Measurements from ENCODE around the gene RAB31.

Gene RAB31

GRCh38 chr18:9712130-9712577 is 4.1 kb downstream of the RAB31 start:
- H3K4me3 ChIP-seq (ENCODE audit: low read depth, low read length) = no peak overlapping the region
- DNase-seq (ENCODE audit: low read depth) = no peak
- TF ChIP-seq POLR2A (IDR thresholded peaks at IDR 0.05; ENCODE audit: extremely low read depth, insufficient read length) (no peak), MYC (IDR thresholded peaks at IDR 0.05; ENCODE audit: low read depth, low read length) (no peak), MAX (IDR thresholded peaks at IDR 0.05; ENCODE audit: low read depth, low read length) (no peak), CTCF (IDR thresholded peaks at IDR 0.05; ENCODE audit: low read depth, low read length) (no peak)

GRCh38 chr18:9712611-9713010 is 4.5 kb downstream of the RAB31 start:
- H3K4me3 ChIP-seq (ENCODE audit: low read depth, low read length) = no peak overlapping the region
- DNase-seq (ENCODE audit: low read depth) = no peak
- TF ChIP-seq MAX (IDR thresholded peaks at IDR 0.05; ENCODE audit: low read depth, low read length) (no peak), MYC (IDR thresholded peaks at IDR 0.05; ENCODE audit: low read depth, low read length) (no peak), POLR2A (IDR thresholded peaks at IDR 0.05; ENCODE audit: extremely low read depth, insufficient read length) (no peak), CTCF (IDR thresholded peaks at IDR 0.05; ENCODE audit: low read depth, low read length) (no peak)

- TF ChIP-seq POLR2A (IDR thresholded peaks at IDR 0.05; ENCODE audit: extremely low read depth, insufficient read length) (no peak), CTCF (IDR thresholded peaks at IDR 0.05; ENCODE audit: low read depth, low read length) (no peak), MAX (IDR thresholded peaks at IDR 0.05; ENCODE audit: low read depth, low read length) (no peak), MYC (IDR thresholded peaks at IDR 0.05; ENCODE audit: low read depth, low read length) (no peak)
- H3K4me3 ChIP-seq (ENCODE audit: low read depth, low read length) = no peak overlapping the region
- DNase-seq (ENCODE audit: low read depth) = no peak
These were observed 6.4 kb downstream of the RAB31 start for GRCh38 chr18:9714266-9715087.

- DNase-seq (ENCODE audit: low read depth) = no peak
- TF ChIP-seq CTCF (IDR thresholded peaks at IDR 0.05; ENCODE audit: low read depth, low read length) (no peak), POLR2A (IDR thresholded peaks at IDR 0.05; ENCODE audit: extremely low read depth, insufficient read length) (no peak), MYC (IDR thresholded peaks at IDR 0.05; ENCODE audit: low read depth, low read length) (no peak)
These were observed 6.9 kb downstream of the RAB31 start for GRCh38 chr18:9715088-9715343.

GRCh38 chr18:9715978-9716774 is 8.1 kb downstream of the RAB31 start:
- DNase-seq (ENCODE audit: low read depth) = no peak
- TF ChIP-seq MAX (IDR thresholded peaks at IDR 0.05; ENCODE audit: low read depth, low read length) (no peak), POLR2A (IDR thresholded peaks at IDR 0.05; ENCODE audit: extremely low read depth, insufficient read length) (no peak), CTCF (IDR thresholded peaks at IDR 0.05; ENCODE audit: low read depth, low read length) (no peak), MYC (IDR thresholded peaks at IDR 0.05; ENCODE audit: low read depth, low read length) (no peak)
- H3K4me3 ChIP-seq (ENCODE audit: low read depth, low read length) = no peak overlapping the region

More at GRCh38 chr18:9715088-9715343, 6.9 kb downstream of the RAB31 start:
- no peak overlapping the region for H3K4me3 ChIP-seq (ENCODE audit: low read depth, low read length)
